Stimulated activated CD4-positive, alpha-beta T cell treated with anti-CD3 and anti-CD28 coated beads, Interleukin-1b, Interleukin-23, amount 100 ng/mL, for 4 hours (primary cell): ENCODE results near the gene TRABD.
"Not testable (repeated sequence)": the region's sequence is repeated elsewhere in the genome, so short reads cannot be mapped to it uniquely, and the experiment has no call there.

ENCODE experiments used
- DNase-seq, 2 donors: peaks; one replicate each; pipeline ENCODE4 v3.0.0-alpha.2; 2020; ENCODE audit warnings: low read depth in 2 of 2

The TRABD gene

DNA sequence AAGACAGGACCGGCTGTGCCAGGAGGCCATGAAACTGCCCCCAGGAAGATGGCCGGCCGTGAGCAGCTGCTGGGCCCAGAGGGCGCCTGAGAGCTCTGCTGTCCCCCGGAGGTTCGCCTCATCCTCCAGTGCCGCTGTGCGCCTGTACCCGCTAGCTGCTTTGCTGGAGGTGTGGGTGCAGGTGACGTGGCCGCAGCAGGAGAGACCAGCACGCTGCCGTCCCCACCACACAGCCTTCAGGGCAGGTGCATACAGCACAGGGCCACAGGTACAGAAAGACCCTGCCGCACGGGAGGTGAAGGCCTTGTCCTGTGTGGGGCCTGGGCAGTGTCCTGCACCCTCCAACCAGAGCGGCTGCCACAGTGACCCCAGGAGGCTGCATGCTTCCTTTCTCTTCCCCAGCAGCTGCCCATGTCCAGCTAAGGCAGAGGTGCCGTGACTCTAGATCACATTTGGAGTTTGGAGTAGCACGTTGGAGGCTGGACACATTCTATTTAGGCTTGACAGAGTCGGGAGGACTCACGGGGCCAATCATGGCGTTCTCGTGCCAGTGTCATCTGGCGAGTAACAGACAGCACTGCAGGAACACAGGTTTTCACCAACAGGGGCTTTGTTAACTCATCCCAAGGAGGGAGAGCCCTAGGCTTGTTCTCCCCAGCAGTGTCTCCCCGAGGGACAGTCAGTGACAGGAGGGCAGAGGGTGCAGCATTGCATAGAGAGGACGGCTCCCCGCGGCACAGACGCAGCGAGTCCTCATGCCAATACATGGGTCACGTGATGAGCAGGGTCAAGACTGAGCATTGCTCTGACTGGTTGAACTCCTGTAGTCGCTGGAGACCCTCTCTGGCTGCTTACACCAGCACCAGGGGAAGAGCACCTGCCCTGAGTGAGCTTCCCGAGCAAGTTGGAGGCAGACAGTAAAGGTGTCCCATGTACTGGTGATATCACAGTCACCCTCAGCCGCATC is 33.9 kb upstream of the TRABD start:
- no peak for DNase-seq

DNA sequence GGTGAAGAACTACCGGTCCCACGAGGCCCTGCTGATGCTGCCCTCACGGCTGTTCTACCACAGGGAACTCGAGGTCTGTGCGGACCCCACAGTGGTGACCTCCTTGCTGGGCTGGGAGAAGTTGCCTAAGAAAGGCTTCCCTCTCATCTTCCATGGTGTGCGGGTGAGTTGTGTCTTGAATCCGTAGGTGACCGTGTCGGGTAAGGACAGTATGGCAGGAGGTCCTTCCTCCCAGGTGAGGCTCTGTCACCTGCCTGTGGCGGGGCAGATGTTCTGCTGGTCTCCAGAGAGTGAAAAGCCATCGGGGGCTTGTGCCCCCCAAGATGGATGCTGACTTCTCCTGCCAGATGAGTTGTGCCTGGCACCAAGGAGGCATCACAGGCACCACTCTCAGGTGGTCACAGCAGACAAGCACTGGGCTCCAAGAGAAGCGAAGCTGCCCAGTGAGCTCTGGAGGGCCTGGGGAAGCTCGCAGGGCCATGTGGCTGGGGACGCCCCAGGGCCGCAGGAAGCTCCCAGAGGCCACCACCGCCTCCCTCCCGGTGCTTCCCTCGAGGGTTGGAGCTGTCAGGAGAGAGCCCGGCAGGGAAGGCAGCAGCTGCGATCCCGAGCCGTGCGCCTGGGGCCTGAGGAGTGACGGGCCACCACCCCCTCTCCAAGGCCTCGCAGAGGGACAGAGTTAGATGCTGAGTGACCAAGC is 32.5 kb upstream of the TRABD start:
- DNase-seq = no peak

DNA sequence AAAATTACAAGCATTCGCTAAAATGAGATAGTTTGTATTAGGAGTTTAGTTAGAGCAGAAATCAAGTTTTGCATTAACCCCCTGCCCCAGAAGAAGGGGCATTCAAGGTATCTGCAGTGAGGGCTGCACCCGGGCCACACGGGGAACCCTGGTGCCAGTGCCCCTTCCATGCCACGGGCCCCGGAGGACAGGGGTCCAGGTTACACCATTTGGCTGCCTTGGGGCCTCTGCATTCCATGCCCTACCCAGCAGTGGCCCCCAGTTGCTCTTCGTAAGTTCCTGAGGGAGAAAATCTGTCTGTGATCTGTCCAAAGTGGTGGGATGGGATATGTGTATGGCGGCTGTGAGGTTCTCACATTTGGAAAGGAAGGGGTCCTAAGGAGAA is 32.0 kb upstream of the TRABD start:
- no peak for DNase-seq

DNA sequence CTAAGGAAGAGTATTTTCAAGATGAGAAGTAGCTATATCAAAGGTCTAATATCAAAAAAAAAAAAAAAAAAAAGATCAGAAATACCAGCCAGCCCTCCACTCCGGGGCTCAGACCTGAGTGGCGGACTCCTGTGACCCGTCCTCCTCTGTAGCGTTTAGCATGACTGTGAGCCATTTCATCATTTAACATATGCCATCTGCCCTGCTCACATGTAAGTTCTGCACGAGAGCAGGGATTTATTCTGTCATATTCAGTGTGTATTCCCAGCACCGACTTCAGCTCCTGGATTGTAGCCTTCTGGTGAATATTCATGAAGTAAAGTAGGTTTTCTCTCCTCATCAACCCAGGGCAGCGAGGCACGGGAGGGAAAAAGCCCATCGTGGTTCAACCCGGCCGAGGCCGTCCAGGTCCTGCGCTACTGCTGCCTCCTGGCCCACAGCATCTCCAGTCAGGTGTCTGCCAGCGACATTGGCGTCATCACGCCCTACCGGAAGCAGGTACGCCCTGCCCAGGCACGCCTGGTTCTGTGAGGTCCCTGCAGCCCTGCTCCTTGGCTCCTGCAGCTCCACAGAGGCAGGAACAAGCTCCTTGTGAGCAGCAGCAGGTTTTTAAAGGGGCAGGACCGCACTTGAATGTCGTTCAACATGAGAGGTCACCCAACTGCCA is 27.9 kb upstream of the TRABD start:
- DNase-seq = no peak

DNA sequence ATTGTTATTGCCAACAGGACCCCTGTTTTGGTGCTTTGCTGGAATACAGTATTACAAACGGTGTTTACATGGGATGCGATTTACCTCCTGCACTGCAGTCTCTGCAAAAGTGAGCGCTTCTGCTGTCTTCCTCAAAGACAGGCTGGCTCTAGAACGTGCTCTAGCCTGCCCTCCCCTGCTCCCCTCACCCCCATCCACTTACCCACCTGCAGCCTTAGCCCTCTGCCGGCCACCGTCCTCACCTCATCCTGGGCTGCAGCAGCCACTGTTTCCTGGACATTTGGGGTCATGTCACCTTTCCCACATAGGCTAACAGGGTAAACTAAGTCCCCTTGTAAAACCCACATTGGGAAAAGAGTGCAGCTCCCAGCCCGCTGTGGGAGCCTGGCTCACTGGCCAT is 24.8 kb upstream of the TRABD start:
- no peak for DNase-seq

DNA sequence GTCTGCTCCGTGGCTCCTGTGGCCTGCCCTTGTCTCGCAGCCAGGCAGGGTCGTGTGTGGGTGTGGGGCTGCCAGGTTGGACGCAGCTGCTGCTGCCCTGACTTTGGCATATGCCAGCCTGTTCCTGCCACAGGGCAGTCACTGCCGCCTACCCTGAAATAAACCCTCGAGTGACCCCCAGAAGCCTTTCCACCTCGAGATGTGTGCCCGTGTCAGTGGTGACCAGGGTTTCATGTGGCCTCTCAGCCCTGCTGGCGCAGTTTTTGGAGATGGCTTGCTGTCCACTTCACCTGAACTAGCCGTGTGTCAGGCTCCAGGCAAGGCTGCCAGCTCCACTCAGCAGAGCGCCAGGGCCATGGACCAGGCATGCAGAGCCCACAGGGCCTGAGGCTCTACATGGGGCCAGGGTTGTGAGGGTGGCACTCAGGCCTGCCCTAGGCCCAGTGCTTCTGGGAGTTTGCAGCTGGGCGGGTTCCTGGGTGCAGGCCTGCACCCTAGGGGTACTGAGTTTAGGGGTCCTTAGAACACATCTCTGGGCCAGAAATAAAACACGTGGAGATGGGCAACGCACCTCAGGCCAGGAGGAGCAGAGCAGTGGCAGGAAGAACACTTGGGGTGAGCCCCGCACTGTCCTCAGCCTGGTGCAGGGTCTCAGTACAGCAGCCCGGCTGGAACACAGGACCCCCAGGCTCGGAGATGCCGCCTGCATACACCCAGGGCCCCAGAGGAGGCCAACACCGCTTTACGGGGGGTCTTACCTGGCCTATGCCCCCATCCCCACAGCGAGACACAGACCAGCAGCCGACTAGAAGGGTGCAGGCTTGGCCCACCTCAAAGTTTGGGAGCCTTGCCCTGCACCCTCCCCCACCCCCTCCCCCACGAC is 24.0 kb upstream of the TRABD start:
- no peak for DNase-seq

DNA sequence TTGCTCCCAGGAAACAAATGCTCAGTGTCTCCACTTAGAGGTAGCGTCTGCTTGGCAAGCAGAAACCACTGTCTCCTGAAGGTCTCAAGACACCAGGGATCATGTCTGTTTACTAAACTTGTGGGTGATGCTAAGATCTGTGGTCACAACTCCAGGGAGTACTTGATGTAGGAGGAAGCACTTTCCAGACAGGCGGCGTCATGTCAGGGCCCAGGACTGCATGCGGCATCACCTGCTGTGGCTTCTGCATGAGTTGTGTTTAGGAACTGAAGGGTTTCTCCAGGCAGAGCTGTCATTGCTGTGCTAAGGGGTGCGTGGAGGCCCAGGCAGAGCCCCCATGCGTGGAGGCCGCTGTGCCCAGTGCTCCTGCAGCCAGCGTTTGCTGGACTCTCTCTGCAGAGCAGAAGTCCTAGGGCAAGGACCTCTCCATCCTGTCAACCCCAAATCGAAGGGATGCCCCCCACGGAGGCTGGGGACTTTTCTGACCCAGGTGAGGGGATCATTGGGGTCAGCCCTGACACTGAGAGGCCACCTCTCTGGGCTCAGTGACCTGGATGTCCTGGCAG is 23.2 kb upstream of the TRABD start:
- no peak for DNase-seq

DNA sequence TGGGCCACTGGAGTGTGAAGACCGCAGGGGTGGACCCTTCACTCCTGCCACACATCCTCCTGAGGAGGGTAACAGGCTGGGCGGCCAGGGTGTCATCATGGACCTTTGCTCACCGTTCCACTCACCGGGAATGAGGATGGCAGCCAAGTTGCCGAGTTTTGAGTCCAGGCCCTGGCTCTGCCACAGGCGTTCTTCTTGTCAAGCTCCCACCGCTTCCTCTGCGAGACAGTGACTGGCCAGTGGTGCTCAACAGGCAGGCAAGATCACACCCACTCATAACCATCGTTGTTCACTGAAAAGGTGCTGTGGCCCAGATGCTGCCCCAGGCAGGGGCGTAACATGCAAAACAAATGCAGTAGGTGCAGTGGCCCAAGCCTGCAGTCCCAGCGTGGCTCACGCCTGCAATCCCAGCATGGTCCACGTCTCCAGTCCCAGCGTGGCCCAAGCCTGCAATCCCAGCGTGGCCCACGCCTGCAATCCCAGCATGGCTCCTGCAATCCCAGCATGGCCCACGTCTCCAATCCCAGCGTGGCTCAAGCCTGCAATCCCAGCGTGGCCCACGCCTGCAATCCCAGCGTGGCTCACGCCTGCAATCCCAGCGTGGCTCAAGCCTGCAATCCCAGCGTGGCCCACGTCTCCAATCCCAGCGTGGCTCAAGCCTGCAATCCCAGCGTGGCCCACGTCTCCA is 20.1 kb upstream of the TRABD start:
- no peak for DNase-seq

DNA sequence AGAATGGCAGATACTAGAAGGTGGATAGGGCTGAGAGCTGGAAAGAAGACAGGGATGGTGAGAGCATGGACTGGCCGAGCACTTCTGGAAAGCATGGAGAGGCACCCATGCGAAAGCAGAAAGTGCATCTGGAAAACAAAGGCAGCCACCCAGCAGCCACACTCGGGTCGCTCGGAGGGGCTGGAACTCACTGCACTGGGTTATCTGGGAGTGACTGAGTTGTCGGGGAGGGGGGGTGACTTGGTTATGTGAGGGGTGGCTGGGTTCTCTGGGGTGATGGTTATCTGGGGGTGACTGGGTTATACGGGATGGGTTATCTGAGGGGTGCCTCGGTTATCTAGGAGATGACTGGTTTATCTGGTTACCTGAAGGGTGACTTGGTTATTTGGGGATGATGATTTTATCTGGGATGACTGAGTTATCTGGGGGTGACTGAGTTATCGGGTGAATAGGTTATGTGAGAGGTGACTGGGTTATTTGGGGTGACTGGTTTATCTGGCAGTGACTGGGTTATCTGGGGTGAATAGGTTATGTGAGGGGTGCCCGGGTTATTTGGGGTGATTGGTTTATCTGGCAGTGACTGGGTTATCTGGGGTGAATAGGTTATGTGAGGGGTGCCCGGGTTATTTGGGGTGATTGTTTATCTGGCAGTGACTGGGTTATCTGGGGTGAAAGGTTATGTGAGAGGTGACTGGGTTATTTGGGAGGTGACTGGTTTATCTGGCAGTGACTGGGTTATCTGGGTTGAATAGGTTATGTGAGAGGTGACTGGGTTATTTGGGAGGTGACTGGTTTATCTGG is 17.8 kb upstream of the TRABD start:
- no peak for DNase-seq

DNA sequence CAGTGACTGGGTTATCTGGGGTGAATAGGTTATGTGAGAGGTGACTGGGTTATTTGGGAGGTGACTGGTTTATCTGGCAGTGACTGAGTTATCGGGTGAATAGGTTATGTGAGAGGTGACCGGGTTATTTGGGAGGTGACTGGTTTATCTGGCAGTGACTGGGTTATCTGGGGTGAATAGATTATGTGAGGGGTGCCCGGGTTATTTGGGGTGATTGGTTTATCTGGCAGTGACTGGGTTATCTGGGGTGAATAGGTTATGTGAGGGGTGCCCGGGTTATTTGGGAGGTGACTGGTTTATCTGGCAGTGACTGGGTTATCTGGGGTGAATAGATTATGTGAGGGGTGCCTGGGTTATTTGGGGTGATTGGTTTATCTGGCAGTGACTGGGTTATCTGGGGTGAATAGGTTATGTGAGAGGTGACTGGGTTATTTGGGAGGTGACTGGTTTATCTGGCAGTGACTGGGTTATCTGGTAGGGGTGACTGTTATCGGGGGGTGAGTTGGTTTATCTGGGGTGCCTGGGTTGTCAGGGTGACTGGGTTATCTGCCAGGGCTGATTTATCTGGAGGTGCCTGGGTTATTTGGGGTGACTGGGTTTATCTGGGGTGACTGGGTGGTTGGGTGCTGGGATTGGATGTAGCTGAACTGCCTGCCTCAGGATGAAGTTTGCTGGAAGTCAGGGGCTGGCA is 17.1 kb upstream of the TRABD start:
- DNase-seq = not testable (repeated sequence)

DNA sequence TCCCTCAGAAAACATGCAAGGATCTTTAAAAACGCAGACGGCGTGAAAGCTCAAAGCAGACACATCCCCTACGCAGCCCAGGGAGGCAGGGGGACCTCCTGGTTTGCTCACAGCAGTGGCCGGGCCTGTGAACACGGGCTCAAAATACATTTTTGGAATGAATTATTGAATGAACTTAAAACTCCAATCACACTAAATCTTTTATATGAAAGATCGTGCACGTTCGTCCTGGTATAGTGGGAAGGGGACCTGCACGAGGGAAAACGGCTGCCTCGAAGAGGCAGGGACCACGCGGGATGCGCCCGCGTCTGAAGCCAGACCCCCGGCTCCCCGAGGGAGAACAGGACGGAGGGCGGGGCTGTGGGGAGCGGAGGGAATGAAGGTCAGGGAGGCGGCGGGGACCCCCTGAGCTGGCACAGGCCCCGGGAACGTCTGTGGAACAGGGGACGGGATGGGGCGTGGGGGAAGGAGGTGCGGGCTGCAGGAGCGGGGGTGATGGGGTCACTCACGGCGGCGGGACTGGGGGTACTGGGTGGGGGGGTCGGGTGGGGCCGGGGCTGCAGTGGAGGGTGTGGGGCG is 16.4 kb upstream of the TRABD start:
- no peak for DNase-seq

DNA sequence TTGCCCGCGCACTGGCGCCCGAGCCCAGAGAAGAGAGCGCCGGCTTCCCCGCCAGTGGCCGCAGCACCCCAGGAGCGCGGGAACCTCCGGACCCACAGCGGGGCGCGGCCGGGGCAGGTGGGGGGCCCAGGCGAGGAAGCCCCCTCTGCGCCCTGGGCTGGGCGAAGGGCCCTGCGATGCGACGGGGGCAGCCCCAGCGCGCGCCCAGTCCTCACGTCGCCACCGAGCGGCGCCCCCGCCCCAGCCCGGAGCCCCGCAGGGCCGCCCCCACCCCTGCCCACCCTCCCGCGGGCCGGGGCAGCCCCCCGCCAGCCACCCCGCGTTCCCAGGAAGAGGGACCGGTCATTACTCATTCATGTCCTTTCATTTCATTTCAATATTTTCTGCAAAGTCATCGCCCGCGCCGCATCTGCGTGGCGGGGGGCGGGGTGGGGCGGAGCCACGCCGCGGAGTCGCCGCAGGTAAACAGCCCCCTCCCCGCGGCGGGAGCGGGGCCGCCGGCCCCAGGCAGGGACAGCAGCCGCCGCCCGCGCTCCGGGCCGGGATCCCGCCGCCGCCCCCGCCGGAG is 15.9 kb upstream of the TRABD start:
- peak in 1 of 2 donors; percentile 67 for DNase-seq

DNA sequence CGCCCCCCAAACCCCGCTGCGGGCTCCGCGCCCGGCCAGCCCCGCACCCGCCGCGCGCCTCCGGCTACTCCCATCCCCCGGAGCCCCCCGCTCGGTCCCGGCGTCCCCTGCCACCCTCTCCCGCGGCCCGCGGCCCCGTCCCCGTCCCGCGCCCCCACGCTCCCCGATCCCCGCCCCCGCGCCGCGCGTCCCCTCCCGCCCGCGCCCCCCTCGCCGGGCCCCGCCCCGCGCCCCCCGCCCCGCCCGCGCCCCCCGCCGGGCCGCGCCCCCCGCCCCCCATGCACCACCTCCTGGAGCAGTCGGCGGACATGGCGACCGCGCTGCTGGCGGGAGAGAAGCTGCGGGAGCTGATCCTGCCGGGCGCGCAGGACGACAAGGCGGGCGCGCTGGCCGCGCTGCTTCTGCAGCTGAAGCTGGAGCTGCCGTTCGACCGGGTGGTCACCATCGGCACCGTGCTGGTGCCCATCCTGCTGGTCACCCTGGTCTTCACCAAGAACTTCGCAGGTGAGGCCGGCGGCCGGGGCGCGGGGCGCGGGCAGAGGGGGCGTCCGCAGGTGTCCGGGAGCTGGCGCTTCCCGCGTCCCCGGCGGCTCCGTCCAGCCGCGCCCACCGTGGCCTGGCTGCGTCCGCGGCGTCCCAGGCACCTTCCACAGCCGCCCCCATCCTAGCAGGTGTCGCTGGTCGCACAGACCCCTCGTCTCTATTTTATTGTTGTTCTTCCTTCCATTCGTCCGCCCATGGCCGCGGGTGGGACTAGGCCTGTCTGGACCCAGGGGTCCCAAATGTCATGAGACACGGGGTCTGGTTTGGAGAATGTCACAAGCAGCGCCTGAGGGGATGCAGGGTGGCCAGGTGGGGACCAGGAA is 15.0 kb upstream of the TRABD start, which contains the start of gene PANX2:
Gene PANX2 (plus strand): TSS at position 279 of the 866 bp plus-strand sequence. CDS start 0 bp downstream, at position 279.
- DNase-seq = no peak

DNA sequence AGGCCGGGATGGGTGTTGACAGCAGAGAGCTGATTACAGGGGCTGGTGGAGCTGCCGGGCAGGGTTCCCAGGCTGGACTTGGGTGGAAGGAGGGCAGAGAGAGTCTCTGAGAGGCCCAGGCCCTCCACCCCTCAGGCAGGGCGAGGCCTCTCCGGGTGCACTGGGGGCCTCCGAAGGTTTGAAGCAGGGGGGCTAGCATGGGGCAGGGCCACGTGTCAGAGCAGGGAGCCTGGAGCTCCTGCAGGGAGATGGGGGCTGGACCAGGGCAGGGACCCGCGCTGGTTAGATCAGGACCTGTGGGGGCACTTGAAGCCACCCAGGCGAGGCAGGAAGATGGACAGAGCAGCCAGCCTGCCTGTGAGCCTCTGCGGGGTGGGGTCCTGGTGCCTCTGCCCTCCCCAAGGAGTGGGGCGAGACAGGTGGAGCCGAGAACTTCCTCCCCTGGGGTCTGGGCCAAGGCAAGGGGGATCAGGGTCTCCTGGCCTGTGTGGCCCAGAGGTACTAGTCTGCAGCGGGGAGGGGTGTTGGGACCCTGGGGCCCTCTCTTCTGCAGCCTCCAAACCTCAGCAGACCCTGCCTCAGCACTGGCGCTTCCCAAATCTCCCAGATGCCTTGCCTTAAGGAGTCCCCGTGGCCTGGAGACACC is 14.3 kb upstream of the TRABD start:
- no peak for DNase-seq

DNA sequence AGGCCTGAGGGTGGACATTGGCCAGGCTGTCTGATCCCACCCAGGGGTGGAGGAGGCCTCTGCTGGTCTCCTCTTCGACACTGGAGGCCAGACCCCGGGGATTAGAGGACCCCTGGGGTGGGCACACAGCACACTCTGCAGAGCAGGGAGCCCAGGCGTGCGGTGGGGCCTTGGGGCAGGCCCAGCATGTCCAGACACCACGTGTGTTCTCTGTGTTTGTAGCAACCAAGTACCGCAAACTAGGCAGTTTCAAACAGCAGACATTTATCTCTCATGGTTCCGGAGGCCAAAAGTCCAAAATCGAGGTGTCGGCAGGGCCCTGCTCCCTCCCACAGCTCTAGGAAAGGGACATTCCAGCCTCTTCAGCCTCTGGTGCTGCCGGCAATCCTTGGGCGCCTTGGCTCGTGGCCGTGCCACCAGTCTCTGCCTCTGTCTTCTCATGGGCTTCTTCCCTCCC is 13.7 kb upstream of the TRABD start:
- no peak for DNase-seq

DNA sequence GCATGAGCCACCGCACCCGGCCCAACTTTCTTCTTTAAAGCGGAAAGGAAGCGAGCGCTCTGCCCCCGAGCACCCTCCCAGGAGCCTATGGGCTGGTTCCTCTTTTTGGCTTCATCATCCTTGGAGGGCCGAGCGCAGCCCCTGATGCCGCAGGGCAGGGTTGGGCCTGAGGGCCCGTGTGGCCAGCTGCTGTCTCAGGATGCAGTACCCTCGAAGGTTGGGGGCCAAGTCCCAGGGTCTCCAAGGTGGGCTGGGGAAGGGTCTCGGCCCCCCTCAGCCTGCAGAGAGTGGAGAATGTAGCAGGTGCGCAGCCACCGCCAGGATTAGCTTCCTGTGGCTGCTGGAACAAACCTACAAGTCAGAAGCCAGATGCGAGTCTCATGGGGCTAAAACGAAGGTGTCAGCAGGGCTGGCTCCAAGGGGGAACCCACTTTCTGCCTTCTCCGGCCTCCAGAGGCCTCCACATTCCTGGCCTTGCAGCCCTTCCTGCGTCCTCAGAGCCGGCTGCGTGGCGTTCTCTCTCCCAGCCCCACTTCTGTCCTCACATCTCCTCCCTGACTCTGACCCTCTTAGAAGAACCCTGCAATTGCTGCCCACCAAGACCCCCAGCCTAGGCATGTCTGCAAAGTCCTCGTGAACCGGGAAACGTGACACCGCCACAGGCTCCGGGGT is 12.3 kb upstream of the TRABD start:
- no peak for DNase-seq
